ENCODE data around the gene ACSF2. TPM values are rescaled to one million over a fixed set of nuclear protein-coding genes. Genes with fewer than 3 reads are reported as not detected.

ACSF2 gene
- total RNA-seq, 1 donor from 2014 or later = 28.8 TPM

DNA sequence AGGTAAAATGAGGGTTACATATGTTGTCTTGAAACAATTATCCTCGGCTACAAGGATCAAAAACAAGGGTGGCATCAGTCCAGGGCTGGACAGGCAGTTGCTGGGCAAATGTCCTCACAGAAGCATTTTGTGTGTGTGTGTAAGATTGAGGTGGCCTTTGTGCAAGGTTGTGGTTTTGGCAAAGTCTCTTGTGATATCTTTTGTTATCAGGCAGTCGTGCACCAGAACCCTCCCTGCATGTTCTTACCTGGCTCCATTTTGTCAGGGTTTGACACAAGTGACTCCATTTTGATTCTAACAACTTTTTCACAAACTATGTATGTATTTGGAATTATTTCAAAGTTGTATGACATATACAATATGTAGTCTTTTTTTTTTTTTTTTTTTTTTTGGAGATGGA, 22.6 kb downstream of the ACSF2 start:
- Histone ChIP-seq H3K27me3 (no peaks in the 10 kb centered on the region), H3K9me3 (ENCODE audit: low read depth) (no peaks in the 10 kb centered on the region), H3F3A (ENCODE audit: low read depth) (no peaks in the 10 kb centered on the region), H4K20me1 (ENCODE audit: low read depth) (no peaks in the 10 kb centered on the region), H3K9ac (no peak overlapping the region), H3K4me1 (no peaks in the 10 kb centered on the region), H3K4me2 (no peak overlapping the region), H3K79me2 (ENCODE audit: low read depth) (no peaks in the 10 kb centered on the region), H3K27ac (no peak overlapping the region), H3K4me3 (no peak overlapping the region), H3K36me3 (no peaks in the 10 kb centered on the region), H2AFZ (replicated peaks) (no peak overlapping the region)
- Mint-ChIP-seq H3K4me1 (peaks cover 3% of the 10 kb centered on the region), H3K4me3 (no peak overlapping the region), H3K27me3 (ENCODE audit: insufficient read depth, low read depth) (no peaks in the 10 kb centered on the region), H3K36me3 (no peaks in the 10 kb centered on the region), H3K27ac (no peak overlapping the region), H3K9me3 (no peaks in the 10 kb centered on the region)
- DNase-seq (ENCODE audit: low spot score) = no peak
- TF ChIP-seq EZH2phosphoT487 (IDR thresholded peaks at IDR 0.05) (no peak), CTCF (IDR thresholded peaks at IDR 0.05) (no peak), EZH2 (IDR thresholded peaks at IDR 0.05) (no peak)

GRCh38 chr17:50451943-50452629, 26.1 kb downstream of the ACSF2 start:
- no peak overlapping the region for H3K4me3 ChIP-seq
- no peak overlapping the region for H3K27ac Mint-ChIP-seq
- H2AFZ ChIP-seq (replicated peaks) = no peak overlapping the region
- no peaks in the 10 kb centered on the region for H3K36me3 Mint-ChIP-seq
- H3K36me3 ChIP-seq = no peaks in the 10 kb centered on the region
- no peaks in the 10 kb centered on the region for H3K9me3 Mint-ChIP-seq
- no peaks in the 10 kb centered on the region for H4K20me1 ChIP-seq (ENCODE audit: low read depth)
- no peak for DNase-seq (ENCODE audit: low spot score)
- no peak overlapping the region for H3K4me2 ChIP-seq
- H3K4me3 Mint-ChIP-seq = no peak overlapping the region
- H3K4me1 Mint-ChIP-seq = peaks cover 3% of the 10 kb centered on the region
- H3K27me3 ChIP-seq = no peaks in the 10 kb centered on the region
- no peaks in the 10 kb centered on the region for H3K9me3 ChIP-seq (ENCODE audit: low read depth)
- H3F3A ChIP-seq (ENCODE audit: low read depth) = no peaks in the 10 kb centered on the region
- no peaks in the 10 kb centered on the region for H3K4me1 ChIP-seq
- no peak overlapping the region for H3K27ac ChIP-seq
- TF ChIP-seq EZH2phosphoT487 (IDR thresholded peaks at IDR 0.05) (no peak), CTCF (IDR thresholded peaks at IDR 0.05) (no peak), EZH2 (IDR thresholded peaks at IDR 0.05) (no peak)
- no peak overlapping the region for H3K9ac ChIP-seq
- no peaks in the 10 kb centered on the region for H3K27me3 Mint-ChIP-seq (ENCODE audit: insufficient read depth, low read depth)
- H3K79me2 ChIP-seq (ENCODE audit: low read depth) = no peaks in the 10 kb centered on the region

- Mint-ChIP-seq H3K27me3 (ENCODE audit: insufficient read depth, low read depth) (no peaks in the 10 kb centered on the region), H3K36me3 (no peaks in the 10 kb centered on the region), H3K4me3 (no peak overlapping the region), H3K4me1 (peaks cover 3% of the 10 kb centered on the region), H3K27ac (no peak overlapping the region), H3K9me3 (no peaks in the 10 kb centered on the region)
- no peak overlapping the region for H3K4me2 ChIP-seq
- H3K79me2 ChIP-seq (ENCODE audit: low read depth) = no peaks in the 10 kb centered on the region
- H2AFZ ChIP-seq (replicated peaks) = no peak overlapping the region
- H3K27ac ChIP-seq = no peak overlapping the region
- H3K27me3 ChIP-seq = no peaks in the 10 kb centered on the region
- H3K9ac ChIP-seq = no peak overlapping the region
- no peaks in the 10 kb centered on the region for H3K9me3 ChIP-seq (ENCODE audit: low read depth)
- H3K36me3 ChIP-seq = no peaks in the 10 kb centered on the region
- no peak for DNase-seq (ENCODE audit: low spot score)
- no peaks in the 10 kb centered on the region for H3F3A ChIP-seq (ENCODE audit: low read depth)
- TF ChIP-seq EZH2 (IDR thresholded peaks at IDR 0.05) = no peak
- no peak for TF ChIP-seq CTCF (IDR thresholded peaks at IDR 0.05)
- no peak for TF ChIP-seq EZH2phosphoT487 (IDR thresholded peaks at IDR 0.05)
- no peaks in the 10 kb centered on the region for H4K20me1 ChIP-seq (ENCODE audit: low read depth)
- H3K4me1 ChIP-seq = no peaks in the 10 kb centered on the region
- no peak overlapping the region for H3K4me3 ChIP-seq
Observed at GRCh38 chr17:50452630-50453300, 26.7 kb downstream of the ACSF2 start.

All from neural progenitor cell (in vitro differentiated cells).